HEK293 (cell line): ENCODE results near the gene NOXRED1.

Experiments used
- GFI1B ChIP-seq: fragments of 450-650 bp; formaldehyde crosslinking; IDR thresholded peaks from 2 replicates; pipeline ENCODE4 v1.5.1; 2016; ENCODE audit warnings: missing biosample characterization, missing genetic modification characterization
- HOXD13 ChIP-seq: sonication (generic); formaldehyde crosslinking; IDR thresholded peaks from 2 replicates; pipeline ENCODE4 v1.8.0; 2022; ENCODE audit warnings: missing genetic modification reagents, borderline replicate concordance
- INSM2 ChIP-seq: fragments of 450-650 bp; formaldehyde crosslinking; IDR thresholded peaks from 2 replicates; pipeline ENCODE4 v1.5.1; 2016; ENCODE audit warnings: missing biosample characterization, missing genetic modification characterization
- KLF1 ChIP-seq: fragments of 450-650 bp; formaldehyde crosslinking; IDR thresholded peaks from 2 replicates; pipeline ENCODE4 v1.5.1; 2016; ENCODE audit warnings: missing biosample characterization, missing genetic modification characterization
- KLF7 ChIP-seq: fragments of 450-650 bp; formaldehyde crosslinking; IDR thresholded peaks from 2 replicates; pipeline ENCODE4 v1.5.1; 2016; ENCODE audit warnings: missing biosample characterization, missing genetic modification characterization, borderline replicate concordance
- OSR2 ChIP-seq: fragments of 450-650 bp; formaldehyde crosslinking; IDR thresholded peaks from 2 replicates; pipeline ENCODE4 v1.5.1; 2016; ENCODE audit warnings: missing biosample characterization, missing genetic modification characterization
- TCF7L2 ChIP-seq: IDR thresholded peaks from 2 replicates; pipeline ENCODE4 v1.6.1; 2011; ENCODE audit warnings: low read depth, mild to moderate bottlenecking, inconsistent platforms, low read length, moderate library complexity, borderline replicate concordance
- TRIM28 ChIP-seq: IDR thresholded peaks from 2 replicates; pipeline ENCODE4 v1.6.1; 2011; ENCODE audit warnings: low read length, control low read depth, borderline replicate concordance
- YY2 ChIP-seq: fragments of 450-650 bp; formaldehyde crosslinking; IDR thresholded peaks from 2 replicates; pipeline ENCODE4 v1.5.1; 2016; ENCODE audit warnings: missing biosample characterization, missing genetic modification characterization
- ZBTB21 ChIP-seq: fragments of 450-650 bp; formaldehyde crosslinking; IDR thresholded peaks from 2 replicates; pipeline ENCODE4 v1.5.1; 2017; ENCODE audit warnings: missing biosample characterization, missing genetic modification characterization
- ZBTB49 ChIP-seq: fragments of 450-650 bp; formaldehyde crosslinking; IDR thresholded peaks from 2 replicates; pipeline ENCODE4 v1.5.1; 2016; ENCODE audit warnings: missing biosample characterization, missing genetic modification characterization, low read depth
- ZBTB7A ChIP-seq: fragments of 450-650 bp; formaldehyde crosslinking; IDR thresholded peaks from 2 replicates; pipeline ENCODE4 v1.5.1; 2016; ENCODE audit warnings: low read depth, missing biosample characterization, missing genetic modification characterization
- ZFP41 ChIP-seq: fragments of 450-650 bp; formaldehyde crosslinking; IDR thresholded peaks from 2 replicates; pipeline ENCODE4 v1.5.1; 2016; ENCODE audit warnings: missing biosample characterization, missing genetic modification characterization, borderline replicate concordance
- ZIC2 ChIP-seq: fragments of 450-650 bp; formaldehyde crosslinking; IDR thresholded peaks from 2 replicates; pipeline ENCODE4 v1.5.1; 2016; ENCODE audit warnings: missing biosample characterization, missing genetic modification characterization
- ZNF10 ChIP-seq: fragments of 450-650 bp; formaldehyde crosslinking; IDR thresholded peaks from 2 replicates; pipeline ENCODE4 v1.5.1; 2017; ENCODE audit warnings: missing biosample characterization, missing genetic modification characterization
- ZNF292 ChIP-seq: fragments of 450-650 bp; formaldehyde crosslinking; IDR thresholded peaks from 2 replicates; pipeline ENCODE4 v1.5.1; 2016; ENCODE audit warnings: low read depth, missing biosample characterization, missing genetic modification characterization, borderline replicate concordance
- ZNF324 ChIP-seq: fragments of 450-650 bp; formaldehyde crosslinking; IDR thresholded peaks from 2 replicates; pipeline ENCODE4 v1.5.1; 2016; ENCODE audit warnings: missing biosample characterization, missing genetic modification characterization
- ZNF37A ChIP-seq: fragments of 450-650 bp; IDR thresholded peaks from 2 replicates; pipeline ENCODE4 v1.5.1; 2018; ENCODE audit warnings: missing biosample characterization, missing genetic modification characterization
- ZNF391 ChIP-seq: fragments of 450-650 bp; formaldehyde crosslinking; IDR thresholded peaks from 2 replicates; pipeline ENCODE4 v1.5.1; 2016; ENCODE audit warnings: low read depth, missing biosample characterization, missing genetic modification characterization, borderline replicate concordance
- ZNF423 ChIP-seq: fragments of 450-650 bp; formaldehyde crosslinking; IDR thresholded peaks from 2 replicates; pipeline ENCODE4 v1.5.1; 2016; ENCODE audit warnings: missing biosample characterization, missing genetic modification characterization
- ZNF426 ChIP-seq: fragments of 450-650 bp; formaldehyde crosslinking; IDR thresholded peaks from 2 replicates; pipeline ENCODE4 v1.5.1; 2017; ENCODE audit warnings: missing biosample characterization, missing genetic modification characterization, mild to moderate bottlenecking, inconsistent platforms, moderate library complexity
- ZNF544 ChIP-seq: fragments of 450-650 bp; formaldehyde crosslinking; IDR thresholded peaks from 2 replicates; pipeline ENCODE4 v1.5.0; 2017; ENCODE audit warnings: missing biosample characterization, missing genetic modification characterization
- ZNF549 ChIP-seq: fragments of 450-650 bp; IDR thresholded peaks from 2 replicates; pipeline ENCODE4 v1.5.1; 2018; ENCODE audit warnings: missing biosample characterization, missing genetic modification characterization, mild to moderate bottlenecking, inconsistent platforms, moderate library complexity
- ZNF692 ChIP-seq: fragments of 450-650 bp; formaldehyde crosslinking; IDR thresholded peaks from 2 replicates; pipeline ENCODE4 v1.5.1; 2016; ENCODE audit warnings: missing biosample characterization, missing genetic modification characterization
- ZNF747 ChIP-seq: fragments of 450-650 bp; formaldehyde crosslinking; IDR thresholded peaks from 2 replicates; pipeline ENCODE4 v1.5.1; 2016; ENCODE audit warnings: missing biosample characterization, missing genetic modification characterization
- ZNF776 ChIP-seq: fragments of 450-650 bp; formaldehyde crosslinking; IDR thresholded peaks from 2 replicates; pipeline ENCODE4 v1.5.0; 2017; ENCODE audit warnings: missing biosample characterization, missing genetic modification characterization, borderline replicate concordance
- ZSCAN5A ChIP-seq: fragments of 450-650 bp; formaldehyde crosslinking; IDR thresholded peaks from 2 replicates; pipeline ENCODE4 v1.5.1; 2016; ENCODE audit warnings: missing biosample characterization, missing genetic modification characterization
- TF ChIP-seq, protein P1 (sequence below): fragments of 450-650 bp; formaldehyde crosslinking; IDR thresholded peaks from 2 replicates; pipeline ENCODE4 v1.5.1; 2017; ENCODE audit warnings: missing biosample characterization, missing genetic modification characterization
- TF ChIP-seq, protein P2 (sequence below): fragments of 450-650 bp; formaldehyde crosslinking; IDR thresholded peaks from 2 replicates; pipeline ENCODE4 v1.5.0; 2017; ENCODE audit warnings: missing biosample characterization, missing genetic modification characterization, borderline replicate concordance

Gene NOXRED1

GRCh38 chr14:77457522-77458248 is 34.4 kb upstream of the NOXRED1 start, which contains the start of the genes AHSA1 and VIPAS39 (continued):
- TF ChIP-seq, protein P1, sequence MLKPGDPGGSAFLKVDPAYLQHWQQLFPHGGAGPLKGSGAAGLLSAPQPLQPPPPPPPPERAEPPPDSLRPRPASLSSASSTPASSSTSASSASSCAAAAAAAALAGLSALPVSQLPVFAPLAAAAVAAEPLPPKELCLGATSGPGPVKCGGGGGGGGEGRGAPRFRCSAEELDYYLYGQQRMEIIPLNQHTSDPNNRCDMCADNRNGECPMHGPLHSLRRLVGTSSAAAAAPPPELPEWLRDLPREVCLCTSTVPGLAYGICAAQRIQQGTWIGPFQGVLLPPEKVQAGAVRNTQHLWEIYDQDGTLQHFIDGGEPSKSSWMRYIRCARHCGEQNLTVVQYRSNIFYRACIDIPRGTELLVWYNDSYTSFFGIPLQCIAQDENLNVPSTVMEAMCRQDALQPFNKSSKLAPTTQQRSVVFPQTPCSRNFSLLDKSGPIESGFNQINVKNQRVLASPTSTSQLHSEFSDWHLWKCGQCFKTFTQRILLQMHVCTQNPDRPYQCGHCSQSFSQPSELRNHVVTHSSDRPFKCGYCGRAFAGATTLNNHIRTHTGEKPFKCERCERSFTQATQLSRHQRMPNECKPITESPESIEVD = no peak
- TF ChIP-seq, protein P2, sequence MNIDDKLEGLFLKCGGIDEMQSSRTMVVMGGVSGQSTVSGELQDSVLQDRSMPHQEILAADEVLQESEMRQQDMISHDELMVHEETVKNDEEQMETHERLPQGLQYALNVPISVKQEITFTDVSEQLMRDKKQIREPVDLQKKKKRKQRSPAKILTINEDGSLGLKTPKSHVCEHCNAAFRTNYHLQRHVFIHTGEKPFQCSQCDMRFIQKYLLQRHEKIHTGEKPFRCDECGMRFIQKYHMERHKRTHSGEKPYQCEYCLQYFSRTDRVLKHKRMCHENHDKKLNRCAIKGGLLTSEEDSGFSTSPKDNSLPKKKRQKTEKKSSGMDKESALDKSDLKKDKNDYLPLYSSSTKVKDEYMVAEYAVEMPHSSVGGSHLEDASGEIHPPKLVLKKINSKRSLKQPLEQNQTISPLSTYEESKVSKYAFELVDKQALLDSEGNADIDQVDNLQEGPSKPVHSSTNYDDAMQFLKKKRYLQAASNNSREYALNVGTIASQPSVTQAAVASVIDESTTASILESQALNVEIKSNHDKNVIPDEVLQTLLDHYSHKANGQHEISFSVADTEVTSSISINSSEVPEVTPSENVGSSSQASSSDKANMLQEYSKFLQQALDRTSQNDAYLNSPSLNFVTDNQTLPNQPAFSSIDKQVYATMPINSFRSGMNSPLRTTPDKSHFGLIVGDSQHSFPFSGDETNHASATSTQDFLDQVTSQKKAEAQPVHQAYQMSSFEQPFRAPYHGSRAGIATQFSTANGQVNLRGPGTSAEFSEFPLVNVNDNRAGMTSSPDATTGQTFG = no peak
- TF ChIP-seq KLF7 (tag by site-specific recombination) (peak; percentile 83), ZNF544 (tag by site-specific recombination) (no peak), ZNF426 (tag by site-specific recombination) (no peak), INSM2 (tag by site-specific recombination) (no peak), ZNF423 (no peak), ZNF776 (tag by site-specific recombination) (no peak), ZNF391 (tag by site-specific recombination) (no peak), GFI1B (tag by site-specific recombination) (no peak), TCF7L2 (no peak), ZBTB49 (tag by site-specific recombination) (no peak), ZNF549 (no peak), KLF1 (peak; percentile 11; the same call in 1 of the 2 replicates), ZIC2 (tag by site-specific recombination) (no peak), ZNF37A (no peak), ZSCAN5A (tag by site-specific recombination) (no peak), ZBTB7A (tag by site-specific recombination) (peak; percentile 14; the same call in 1 of the 2 replicates), ZNF692 (tag by site-specific recombination) (no peak), TRIM28 (peak; percentile 66), ZNF747 (tag by site-specific recombination) (no peak), ZNF324 (tag by site-specific recombination) (no peak), YY2 (tag by site-specific recombination) (0 out of 2 replicates have a peak, but pooled peaks have one; percentile 19), OSR2 (tag by site-specific recombination) (no peak), HOXD13 (CRISPR knock-in tag) (peak; percentile 100), ZBTB21 (no peak), ZFP41 (tag by site-specific recombination) (no peak), ZNF10 (tag by site-specific recombination) (no peak), ZNF292 (tag by site-specific recombination) (no peak)
